Mammary epithelial cell (primary cell): ENCODE measurements around the gene GJA1.

Source experiments
- CTCF ChIP-seq, 2 donors: IDR thresholded peaks in 1 of 2; conservative IDR thresholded peaks in 1 of 2; 2 replicates each; pipeline ENCODE4 v1.5.1; 2011 to 2012; ENCODE audit warnings: inconsistent platforms in 2 of 2, low read length in 2 of 2, mild to moderate bottlenecking in 2 of 2, control low read depth in 1 of 2, low read depth in 1 of 2; ENCODE audit not compliant: insufficient read depth in 1 of 2; ENCODE audit errors: extremely low read depth in 1 of 2
- EZH2 ChIP-seq: IDR thresholded peaks from 2 replicates; pipeline ENCODE4 v1.6.1; 2012; ENCODE audit warnings: low read length, inconsistent platforms, borderline replicate concordance

DNA sequence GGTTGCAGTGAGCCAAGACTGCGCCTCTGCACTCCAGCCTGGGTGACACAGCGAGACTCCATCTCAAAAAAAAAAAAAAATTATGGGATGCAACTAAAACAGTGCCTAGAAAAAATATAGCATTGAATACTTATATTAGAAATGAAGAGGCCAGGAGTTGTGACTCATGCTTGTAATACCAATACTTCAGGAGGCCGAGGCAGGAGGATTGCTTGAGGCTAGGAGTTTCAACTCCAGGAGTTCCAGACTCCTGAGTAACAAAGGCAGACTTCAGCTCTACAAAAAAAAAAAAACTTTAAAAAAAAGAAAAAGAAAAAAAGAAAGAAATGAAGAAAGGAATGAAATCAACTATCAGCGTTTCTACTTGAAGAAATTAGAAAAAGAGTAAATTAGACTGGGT lies 17.1 kb upstream of the GJA1 start:
- TF ChIP-seq CTCF (conservative IDR thresholded peaks at IDR 0.05 in 1 of 2, IDR thresholded peaks at IDR 0.05 in 1 of 2; ENCODE audit: extremely low read depth in 1 of 2, insufficient read depth in 1 of 2, low read depth in 1 of 2, low read length in 2 of 2) = no peak
- no peak for TF ChIP-seq EZH2
